Naive B cell (primary cell): ENCODE measurements around the gene HPS4. TPM values are rescaled to one million over a fixed set of nuclear protein-coding genes. Genes with fewer than 3 reads are reported as not detected.
A peak's percentile ranks its signal among the peaks of the same experiment; 100 is the strongest.
"Not testable (repeated sequence)": the region's sequence is repeated elsewhere in the genome, so short reads cannot be mapped to it uniquely, and the experiment has no call there.

Source experiments
- ATAC-seq, 2 donors: fragments of 150-1000 bp; cut with Tn5 transposase; 2 replicates each; pipeline ENCODE4 v1.10.0; 2021; ENCODE audit warnings: low read depth in 2 of 2, mild to moderate bottlenecking in 2 of 2, moderate library complexity in 2 of 2
- DNase-seq: peaks from one replicate; pipeline ENCODE4 v3.0.0; 2022
- H3K27ac Mint-ChIP-seq, 6 donors: one replicate each; pipeline ENCODE4 v1.8.0; 2020 to 2022; ENCODE audit warnings: mild to moderate bottlenecking in 6 of 6, mixed read lengths in 6 of 6, moderate library complexity in 5 of 6, inconsistent platforms in 2 of 6
- H3K27me3 Mint-ChIP-seq, 3 donors: one replicate each; pipeline ENCODE4 v1.8.0; 2021 to 2022; ENCODE audit warnings: mixed read lengths in 3 of 3, mild to moderate bottlenecking in 1 of 3
- H3K36me3 Mint-ChIP-seq, 2 donors: one replicate each; pipeline ENCODE4 v1.8.0; 2020 to 2022; ENCODE audit warnings: mixed read lengths in 2 of 2, inconsistent platforms in 1 of 2, mild to moderate bottlenecking in 1 of 2
- H3K4me1 Mint-ChIP-seq, 3 donors: one replicate each; pipeline ENCODE4 v1.8.0; 2020 to 2022; ENCODE audit warnings: mixed read lengths in 3 of 3, inconsistent platforms in 1 of 3, mild to moderate bottlenecking in 1 of 3, moderate library complexity in 1 of 3
- H3K4me3 Mint-ChIP-seq, 8 donors: one replicate each; pipeline ENCODE4 v1.8.0; 2020 to 2022; ENCODE audit warnings: mild to moderate bottlenecking in 8 of 8, mixed read lengths in 8 of 8, moderate library complexity in 8 of 8, inconsistent platforms in 2 of 8
- H3K9me3 Mint-ChIP-seq, 7 donors: one replicate each; pipeline ENCODE4 v1.8.0; 2020 to 2022; ENCODE audit warnings: mixed read lengths in 7 of 7, mild to moderate bottlenecking in 5 of 7, inconsistent platforms in 2 of 7, moderate library complexity in 1 of 7
- polyA plus RNA-seq, 6 donors: library from polyadenylated mRNA; unstranded; fragments of 300-500 nt; fragmentation: Illumina TruSeq; gene quantifications; one replicate each; pipeline ENCODE4 v1.2.3, GENCODE V29; 2021; ENCODE audit warnings: low read depth in 6 of 6

HPS4 gene
- polyA plus RNA-seq, result 10 to 100 TPM; 16.7 to 26.9 (median 24.6) TPM

DNA sequence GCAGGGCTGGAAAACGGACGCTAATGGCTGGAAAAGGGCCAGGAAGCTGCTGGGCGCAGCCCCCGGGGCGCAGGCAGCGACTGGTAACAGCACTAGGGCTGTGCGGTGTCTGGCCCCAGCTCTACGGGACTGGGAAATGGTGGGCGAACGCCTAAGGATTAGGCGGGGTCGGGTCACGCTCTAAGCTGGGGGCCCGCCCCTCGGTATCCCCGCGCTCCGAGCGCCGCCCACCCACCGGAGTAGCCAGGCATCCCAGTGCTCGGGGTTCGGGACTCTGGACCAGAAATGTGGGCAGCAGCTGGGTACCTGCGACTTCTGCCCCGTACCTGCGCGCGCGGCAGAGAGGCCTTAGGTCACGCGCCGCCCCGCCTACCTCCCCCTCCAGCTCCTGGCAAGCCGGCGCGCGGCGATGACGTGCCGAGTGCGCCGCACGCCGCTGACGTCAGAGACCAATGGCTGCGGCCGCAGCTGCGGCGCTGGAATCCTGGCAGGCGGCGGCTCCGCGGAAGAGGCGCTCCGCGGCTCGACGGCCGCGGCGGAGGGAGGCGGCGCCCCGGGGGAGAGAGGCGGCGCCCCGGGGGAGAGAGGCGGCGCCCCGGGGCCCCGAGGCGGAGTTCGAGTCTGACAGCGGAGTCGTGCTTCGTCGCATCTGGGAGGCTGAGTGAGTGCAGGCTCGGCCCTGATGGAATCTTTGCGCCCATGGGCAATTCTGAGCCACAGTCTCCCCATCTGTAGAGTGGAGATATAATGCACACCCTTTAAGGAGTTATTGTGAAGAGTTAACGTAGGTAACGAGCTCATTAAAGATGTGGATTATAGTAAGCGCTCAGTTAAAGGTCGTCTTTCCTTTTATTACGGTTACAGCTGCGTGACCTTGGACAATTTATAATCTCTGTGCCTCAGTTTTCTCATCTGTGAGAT, at the start of gene HPS4, which contains the start of gene SRRD:
Gene HPS4, minus strand, starts transcription at position 345 of the 921 bp plus-strand sequence. CDS start 2,021 bp downstream, outside the sequence.
Gene SRRD, plus strand, starts transcription at position 439 of the 921 bp plus-strand sequence. Its CDS starts 14 bp downstream, at position 453.
- Mint-ChIP-seq H3K4me1 (peaks cover 62 to 70% (median 65%) of the 10 kb centered on the region in 3 donors), H3K9me3 (no peaks in the 10 kb centered on the region), H3K27ac (peak within 1 kb of the TSS; percentile 98 to 100 (median 100)), H3K36me3 (no peaks in the 10 kb centered on the region), H3K27me3 (no peaks in the 10 kb centered on the region), H3K4me3 (peak within 1 kb of the TSS; percentile 90 to 98 (median 96))
- DNase-seq (peak; percentile 94), ATAC-seq (peak; percentile 77 to 81)

DNA sequence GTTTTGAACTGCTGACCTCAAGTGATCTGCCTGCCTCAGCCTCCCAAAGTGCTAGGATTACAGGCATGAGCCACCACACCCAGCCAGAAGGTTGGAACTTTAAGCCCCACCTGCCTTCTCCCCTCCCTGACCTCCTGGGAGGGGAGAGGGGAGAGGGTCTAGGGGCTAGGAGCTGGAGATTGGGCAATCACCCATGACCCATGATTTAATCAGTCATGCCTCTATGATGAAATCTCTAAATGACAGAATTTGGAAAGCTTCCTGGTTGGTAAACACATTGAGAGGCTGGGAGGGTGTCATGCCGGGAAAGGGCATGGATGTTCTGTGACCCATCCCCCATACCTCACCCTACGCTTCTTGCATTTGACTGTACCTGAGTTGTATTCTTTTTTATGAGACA, 45.8 kb upstream of the HPS4 start:
- H3K4me3 Mint-ChIP-seq, result no peak overlapping the region
- no peaks in the 10 kb centered on the region for H3K9me3 Mint-ChIP-seq
- H3K36me3 Mint-ChIP-seq, result peaks cover 0 to 27% of the 10 kb centered on the region in 2 donors
- H3K27ac Mint-ChIP-seq, result no peak overlapping the region
- H3K4me1 Mint-ChIP-seq, result peaks cover 14 to 22% (median 20%) of the 10 kb centered on the region in 3 donors
- ATAC-seq (no peak), DNase-seq (no peak)
- no peaks in the 10 kb centered on the region for H3K27me3 Mint-ChIP-seq

DNA sequence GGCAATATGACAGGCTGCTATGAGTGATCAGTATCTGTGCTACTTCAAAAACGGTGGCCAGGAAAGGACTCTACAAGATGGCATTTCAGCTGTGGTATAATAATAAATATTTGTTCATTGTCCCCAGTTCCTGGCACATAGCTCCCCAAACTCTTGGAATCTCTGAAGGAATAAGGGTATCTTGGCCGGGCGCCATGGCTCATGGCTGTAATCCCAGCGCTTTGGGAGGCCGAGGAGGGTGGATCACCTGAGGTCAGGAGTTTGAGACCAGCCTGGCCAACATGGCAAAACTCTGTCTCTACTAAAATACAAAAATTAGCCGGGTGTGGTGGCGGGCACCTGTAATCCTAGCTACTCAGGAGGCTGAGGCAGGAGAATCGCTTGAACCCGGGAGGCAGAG, 44.9 kb upstream of the HPS4 start:
- ATAC-seq, H3K27ac Mint-ChIP-seq, DNase-seq, H3K9me3 Mint-ChIP-seq, H3K27me3 Mint-ChIP-seq, H3K4me3 Mint-ChIP-seq: not testable (repeated sequence)
- Mint-ChIP-seq H3K4me1 (peaks cover 11 to 24% (median 17%) of the 10 kb centered on the region in 3 donors), H3K36me3 (peaks cover 0 to 27% of the 10 kb centered on the region in 2 donors)

DNA sequence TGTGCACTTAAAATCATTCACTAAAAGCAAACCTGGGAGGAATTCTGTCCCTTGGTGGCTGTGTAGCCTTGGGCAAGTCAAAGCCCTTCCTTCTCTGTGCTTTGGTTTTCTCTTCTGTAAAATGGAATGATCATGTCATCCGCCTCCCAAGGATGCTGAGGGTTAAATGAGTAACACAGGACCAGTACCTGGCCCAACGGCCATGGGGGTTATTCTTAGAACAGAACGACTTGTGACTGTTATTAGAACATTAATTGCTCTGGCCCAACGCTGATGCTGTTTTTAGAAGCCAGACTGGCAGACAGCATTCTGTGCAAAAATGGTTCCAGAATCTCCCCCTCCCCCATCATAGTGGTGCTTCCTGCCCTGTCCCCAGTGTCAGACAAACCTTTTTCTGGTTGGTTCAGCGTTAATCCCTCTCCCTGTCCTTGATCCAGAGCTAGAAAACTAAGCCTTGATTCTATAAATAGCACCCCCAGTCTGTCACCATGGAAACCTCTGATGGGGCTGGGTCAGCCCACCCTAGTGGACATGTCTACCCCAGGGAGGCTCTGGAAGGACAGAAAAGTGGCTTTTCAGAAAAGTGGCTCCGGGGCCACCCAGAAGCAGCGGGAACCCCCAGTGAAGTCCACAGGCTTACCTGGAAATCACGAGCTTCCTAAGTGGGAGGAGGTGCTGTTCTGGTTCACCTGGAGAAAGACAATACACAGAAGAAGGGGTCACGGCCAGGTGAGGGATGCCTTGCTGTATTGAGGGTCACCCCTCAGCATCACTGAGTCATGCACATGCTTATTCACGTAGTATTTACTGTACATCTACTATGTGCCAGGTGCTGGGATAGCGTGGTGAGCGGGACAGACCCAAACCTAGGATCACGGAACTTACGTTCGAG, 44.2 kb upstream of the HPS4 start:
- H3K4me3 Mint-ChIP-seq, result no peak overlapping the region
- ATAC-seq (no peak), DNase-seq (no peak)
- peaks cover 9 to 18% (median 11%) of the 10 kb centered on the region in 3 donors for H3K4me1 Mint-ChIP-seq
- peak overlapping the region in 1 of 6 donors; percentile 65 for H3K27ac Mint-ChIP-seq
- no peaks in the 10 kb centered on the region for H3K27me3 Mint-ChIP-seq
- H3K9me3 Mint-ChIP-seq, result no peaks in the 10 kb centered on the region
- peaks cover 0 to 25% of the 10 kb centered on the region in 2 donors for H3K36me3 Mint-ChIP-seq

DNA sequence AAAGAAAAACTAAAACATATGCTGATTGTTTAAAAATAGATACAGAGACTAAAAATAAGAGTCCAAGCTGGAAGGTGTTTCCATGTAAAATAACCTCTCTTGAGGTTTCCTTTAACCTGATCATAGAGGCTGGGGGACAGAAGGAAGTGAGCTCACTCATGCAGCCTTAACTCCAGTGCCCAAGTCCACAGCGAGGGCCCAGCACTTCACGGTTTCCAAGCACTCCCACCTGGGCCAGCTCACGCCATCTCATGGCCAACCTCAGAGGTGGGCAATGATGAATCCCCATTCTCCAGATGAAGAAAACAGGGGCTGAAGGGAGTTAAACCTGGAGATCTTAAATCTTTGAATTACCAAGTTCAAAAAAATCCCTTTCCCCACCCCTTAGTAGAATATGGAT, 43.6 kb upstream of the HPS4 start:
- H3K36me3 Mint-ChIP-seq, result peaks cover 0 to 22% of the 10 kb centered on the region in 2 donors
- H3K9me3 Mint-ChIP-seq, result no peaks in the 10 kb centered on the region
- H3K27me3 Mint-ChIP-seq, result no peaks in the 10 kb centered on the region
- no peak overlapping the region for H3K4me3 Mint-ChIP-seq
- DNase-seq (no peak), ATAC-seq (no peak)
- H3K27ac Mint-ChIP-seq, result peak overlapping the region in 1 of 6 donors; percentile 79
- peaks cover 4 to 12% (median 6%) of the 10 kb centered on the region in 3 donors for H3K4me1 Mint-ChIP-seq

DNA sequence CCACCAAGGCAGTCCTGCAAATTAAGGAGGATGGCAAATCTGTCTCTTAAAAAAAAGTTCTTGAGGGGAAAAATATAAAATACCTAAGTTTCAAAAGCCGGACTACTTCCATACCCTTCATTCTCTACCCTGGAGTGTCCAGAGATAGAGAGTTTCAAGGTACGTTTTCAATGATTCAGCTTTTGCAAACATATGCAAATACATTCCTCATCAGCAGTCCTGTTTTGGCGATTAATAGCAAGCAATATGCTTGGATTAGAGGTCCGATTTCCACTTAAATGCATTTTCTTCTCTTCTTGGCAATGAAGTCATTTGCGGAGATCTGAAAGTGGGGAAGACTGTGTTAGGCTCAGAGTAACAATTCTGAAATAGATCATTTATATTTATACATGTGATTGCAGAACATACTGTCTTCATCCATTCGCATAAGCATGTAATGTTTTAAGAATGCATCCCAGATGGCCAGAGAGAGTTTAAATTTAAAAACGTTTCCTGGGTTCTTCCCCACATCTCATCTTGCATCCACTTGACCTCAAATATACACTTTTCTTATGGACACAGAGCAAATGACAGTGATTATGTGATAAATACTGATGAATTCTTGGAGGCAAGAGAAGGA, 42.5 kb upstream of the HPS4 start:
- H3K36me3 Mint-ChIP-seq, result peaks cover 0 to 13% of the 10 kb centered on the region in 2 donors
- peaks cover 4 to 11% (median 6%) of the 10 kb centered on the region in 3 donors for H3K4me1 Mint-ChIP-seq
- no peak overlapping the region for H3K4me3 Mint-ChIP-seq
- ATAC-seq (no peak), DNase-seq (no peak)
- peak overlapping the region in 2 of 6 donors; percentile 36 to 68 for H3K27ac Mint-ChIP-seq
- H3K9me3 Mint-ChIP-seq, result no peaks in the 10 kb centered on the region
- H3K27me3 Mint-ChIP-seq, result no peaks in the 10 kb centered on the region

DNA sequence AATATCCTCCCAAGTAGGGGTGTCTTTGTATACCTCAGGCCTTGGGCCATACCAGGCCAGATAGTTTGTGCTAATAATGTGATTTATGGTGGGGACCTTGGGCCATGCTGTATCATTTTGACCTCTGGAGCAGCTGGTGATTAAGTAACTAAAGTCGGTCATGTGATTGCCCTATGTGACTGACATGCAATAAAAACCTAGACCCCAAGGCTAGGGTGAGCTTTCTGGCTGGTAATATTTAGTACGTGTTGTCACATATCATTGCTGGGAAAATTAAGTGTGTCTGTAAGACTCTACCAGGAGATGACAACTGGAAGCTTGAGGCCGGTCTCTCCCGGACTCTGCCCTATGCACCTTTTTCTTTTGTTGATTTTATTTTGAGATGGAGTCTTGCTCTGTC, 41.3 kb upstream of the HPS4 start:
- no peak overlapping the region for H3K4me3 Mint-ChIP-seq
- H3K27ac Mint-ChIP-seq, result peak overlapping the region in 2 of 6 donors; percentile 39 to 59
- H3K27me3 Mint-ChIP-seq, result no peaks in the 10 kb centered on the region

DNA sequence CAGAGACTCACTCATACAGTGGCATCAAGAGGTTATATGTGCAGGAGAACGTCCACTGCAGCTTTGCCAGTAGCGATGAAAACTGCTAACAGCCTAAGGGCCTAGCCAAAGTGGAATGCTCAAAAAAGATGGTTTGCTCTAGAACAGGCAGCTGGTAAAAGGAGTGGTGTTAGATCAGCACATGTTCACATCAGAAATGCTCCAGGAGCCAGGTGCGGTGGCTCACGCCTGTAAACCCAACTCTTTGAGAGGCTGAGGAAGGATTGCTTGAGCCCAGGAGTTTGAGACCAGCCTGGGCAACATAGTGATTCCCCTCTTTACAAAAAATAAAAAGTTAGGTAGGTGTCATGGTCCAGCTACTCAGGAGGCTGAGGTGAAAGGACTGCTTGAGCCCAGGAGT, 39.0 kb upstream of the HPS4 start:
- Mint-ChIP-seq H3K4me1 (peaks cover 4 to 11% (median 6%) of the 10 kb centered on the region in 3 donors), H3K36me3 (peaks cover 0 to 12% of the 10 kb centered on the region in 2 donors), H3K27me3 (no peaks in the 10 kb centered on the region), H3K27ac (no peak overlapping the region), H3K4me3 (no peak overlapping the region), H3K9me3 (no peaks in the 10 kb centered on the region)
- ATAC-seq (no peak), DNase-seq (no peak)

More for the DNA sequence above, 41.3 kb upstream of the HPS4 start:
- Mint-ChIP-seq H3K4me1 (peaks cover 4 to 11% (median 6%) of the 10 kb centered on the region in 3 donors), H3K36me3 (peaks cover 0 to 12% of the 10 kb centered on the region in 2 donors), H3K9me3 (no peaks in the 10 kb centered on the region)
- DNase-seq (no peak), ATAC-seq (no peak)

DNA sequence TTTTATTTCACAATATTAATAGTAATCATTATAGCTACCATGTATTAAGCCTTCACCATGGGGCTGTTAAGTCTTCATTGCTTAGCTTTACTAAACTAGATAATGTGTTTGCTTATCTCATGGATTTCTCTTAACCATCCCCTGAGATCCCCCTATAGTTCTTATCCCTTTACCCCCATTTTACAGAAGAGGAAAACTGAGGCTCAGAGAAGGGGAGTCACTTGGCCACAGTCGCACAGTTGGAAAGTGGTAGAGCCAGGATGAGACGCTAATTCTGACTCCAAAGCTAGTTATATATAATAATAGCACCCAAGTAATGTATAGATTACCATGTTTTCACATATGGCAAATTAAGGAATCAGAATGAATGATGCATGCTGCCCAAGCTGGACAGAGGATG, 38.4 kb upstream of the HPS4 start:
- Mint-ChIP-seq H3K9me3 (no peaks in the 10 kb centered on the region), H3K4me1 (peaks cover 4 to 11% (median 6%) of the 10 kb centered on the region in 3 donors), H3K27me3 (no peaks in the 10 kb centered on the region), H3K4me3 (no peak overlapping the region), H3K36me3 (peaks cover 0 to 12% of the 10 kb centered on the region in 2 donors), H3K27ac (peak overlapping the region in 1 of 6 donors; percentile 30)
- DNase-seq (no peak), ATAC-seq (no peak)

DNA sequence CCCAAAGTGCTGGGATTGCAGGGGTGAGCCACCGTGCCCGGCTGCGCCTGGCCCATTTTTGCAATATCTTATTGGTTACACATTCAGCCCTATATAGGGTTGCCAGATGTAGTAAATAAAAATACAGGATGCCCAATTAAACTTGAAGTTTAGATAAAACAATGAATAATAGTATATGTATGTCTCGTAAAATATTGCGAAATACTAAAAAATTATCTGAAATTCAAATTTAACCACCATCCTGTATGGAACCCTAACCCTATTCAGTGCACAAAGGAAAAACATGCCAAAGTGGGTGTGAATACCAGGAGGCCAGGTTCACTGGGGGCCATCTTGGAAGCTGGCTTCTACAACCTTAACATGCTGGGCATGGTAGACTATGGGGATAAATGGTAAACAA, 33.8 kb upstream of the HPS4 start:
- Mint-ChIP-seq H3K4me3 (no peak overlapping the region), H3K27me3 (no peaks in the 10 kb centered on the region), H3K4me1 (peaks cover 12 to 19% (median 16%) of the 10 kb centered on the region in 3 donors), H3K9me3 (no peaks in the 10 kb centered on the region), H3K36me3 (no peaks in the 10 kb centered on the region), H3K27ac (no peak overlapping the region)
- no peak for ATAC-seq
- no peak for DNase-seq

DNA sequence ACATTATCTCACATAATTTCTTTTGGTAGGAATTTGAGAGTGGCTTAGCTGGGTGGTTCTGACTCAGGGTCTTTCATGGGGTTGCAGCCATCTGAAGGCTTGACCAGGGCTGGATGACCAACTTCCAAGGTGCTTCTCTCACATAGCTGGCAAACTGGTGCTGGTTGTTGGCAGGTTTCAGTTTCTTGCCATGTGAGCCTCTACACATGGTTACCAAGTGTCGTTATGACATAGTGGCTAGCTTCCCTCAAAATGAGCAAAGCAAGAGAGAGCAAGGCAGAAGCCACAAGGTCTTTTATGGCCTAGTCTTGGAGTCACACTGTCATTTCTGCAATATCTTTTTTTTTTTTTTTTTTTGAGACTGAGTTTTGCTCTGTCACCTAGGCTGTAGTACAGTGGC, 32.9 kb upstream of the HPS4 start:
- Mint-ChIP-seq H3K4me3 (peak overlapping the region in 1 of 8 donors; percentile 62), H3K27me3 (no peaks in the 10 kb centered on the region), H3K4me1 (peaks cover 19 to 24% (median 22%) of the 10 kb centered on the region in 3 donors), H3K9me3 (no peaks in the 10 kb centered on the region), H3K36me3 (no peaks in the 10 kb centered on the region), H3K27ac (no peak overlapping the region)
- ATAC-seq, result no peak
- no peak for DNase-seq

DNA sequence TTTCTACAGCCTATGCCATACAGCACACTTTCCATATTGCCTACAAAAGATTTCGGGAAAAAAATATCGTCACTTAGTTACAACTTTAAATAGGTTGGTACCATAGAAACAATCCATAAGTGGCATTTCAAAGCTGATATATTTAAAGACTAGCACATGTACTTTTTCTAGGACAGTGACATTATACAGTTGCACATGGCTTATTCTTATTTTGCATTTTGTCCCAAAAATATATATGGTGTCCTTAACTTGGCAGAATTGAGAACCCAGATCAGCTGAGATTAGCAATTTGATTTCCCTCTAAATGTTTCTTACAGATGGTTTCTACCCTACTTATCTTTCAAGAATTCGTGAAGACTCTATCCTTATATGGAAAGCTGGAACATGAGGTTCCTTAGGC, 32.3 kb upstream of the HPS4 start:
- DNase-seq (no peak), ATAC-seq (no peak)
- H3K4me3 Mint-ChIP-seq, result peak overlapping the region in 1 of 8 donors; percentile 62
- H3K36me3 Mint-ChIP-seq, result no peaks in the 10 kb centered on the region
- H3K27ac Mint-ChIP-seq, result peak overlapping the region in 1 of 6 donors; percentile 53
- H3K4me1 Mint-ChIP-seq, result peaks cover 24 to 29% (median 27%) of the 10 kb centered on the region in 3 donors
- H3K27me3 Mint-ChIP-seq, result no peaks in the 10 kb centered on the region
- no peaks in the 10 kb centered on the region for H3K9me3 Mint-ChIP-seq
